Adipose tissue (tissue), 3 donors: ENCODE data around the gene SPRR3. TPM values are rescaled to one million over a fixed set of nuclear protein-coding genes. Genes with fewer than 3 reads are reported as not detected.
"Not testable (repeated sequence)": the region's sequence is repeated elsewhere in the genome, so short reads cannot be mapped to it uniquely, and the experiment has no call there.

ENCODE experiments used
- H3K27ac ChIP-seq: one replicate; pipeline ENCODE4 v1.5.1; 2013; ENCODE audit warnings: low read depth, low read length
- WGBS, 3 donors: extraction: QIAGEN DNeasy Blood & Tissue Kit; methylation state at CpG; one replicate each; pipeline ENCODE4 v1.1.7; 2013; 5-methylcytosine and 5-hydroxymethylcytosine counted together
- polyA plus RNA-seq, 3 donors: library from polyadenylated mRNA; stranded (reverse); fragments of 200-250 nt; gene quantifications; one replicate each; pipeline ENCODE4 v1.2.3, GENCODE V29; 2013
- donor health status: healthy with polysubstance abuse.
- donor health status: Bipolar disorder and iron deficiency.
- donor health status: healthy.

Gene SPRR3
- polyA plus RNA-seq, 3 donors, result 0.53 to 20.3 (median 1.2) TPM

GRCh38 chr1:152980676-152981075, 20.9 kb upstream of the SPRR3 start:
- no peak overlapping the region for H3K27ac ChIP-seq
- WGBS, 3 donors, result 63 to 79% (median 74%) methylated on average over 1 of the region's 1 CpG

GRCh38 chr1:152981146-152981871, 20.2 kb upstream of the SPRR3 start:
- WGBS, 3 donors, result 77 to 85% (median 80%) methylated on average over 6 of the region's 6 CpGs
- no peak overlapping the region for H3K27ac ChIP-seq

- 82 to 85% (median 83%) methylated on average over 4 of the region's 4 CpGs for WGBS, 3 donors
- H3K27ac ChIP-seq, result no peak overlapping the region
Measured at GRCh38 chr1:152982076-152982475, 19.5 kb upstream of the SPRR3 start.

GRCh38 chr1:152983234-152983633, 18.3 kb upstream of the SPRR3 start:
- no peak overlapping the region for H3K27ac ChIP-seq

GRCh38 chr1:152983743-152984142, 17.8 kb upstream of the SPRR3 start, which contains the start of gene SPRR1A:
Gene SPRR1A, plus strand, starts transcription at chr1:152984081. Its CDS starts 1,150 bp downstream, at chr1:152985231.
- 83 to 91% (median 83%) methylated on average over 3 of the region's 3 CpGs for WGBS, 3 donors
- H3K27ac ChIP-seq, result no peak within 1 kb of the TSS

GRCh38 chr1:152986578-152986977, 15.0 kb upstream of the SPRR3 start:
- no peak overlapping the region for H3K27ac ChIP-seq
- 77 to 88% (median 86%) methylated on average over 2 of the region's 2 CpGs for WGBS, 3 donors

GRCh38 chr1:152993186-152993585, 8.4 kb upstream of the SPRR3 start:
- 72 to 80% (median 76%) methylated on average over 6 of the region's 6 CpGs for WGBS, 3 donors

GRCh38 chr1:152995842-152996241, 5.7 kb upstream of the SPRR3 start:
- H3K27ac ChIP-seq, result no peak overlapping the region
- WGBS, 3 donors, result 0 to 73% (median 46%) methylated on average over 1 of the region's 1 CpG

More at GRCh38 chr1:152993186-152993585, 8.4 kb upstream of the SPRR3 start:
- H3K27ac ChIP-seq, result no peak overlapping the region

GRCh38 chr1:152996633-152997400, 4.7 kb upstream of the SPRR3 start:
- H3K27ac ChIP-seq, result no peak overlapping the region
- 24 to 38% (median 29%) methylated on average over 5 of the region's 5 CpGs for WGBS, 3 donors

GRCh38 chr1:152997901-152998300, 3.6 kb upstream of the SPRR3 start:
- H3K27ac ChIP-seq, result no peak overlapping the region
- 34 to 52% (median 40%) methylated on average over 7 of the region's 7 CpGs for WGBS, 3 donors

- WGBS, 3 donors, result 78 to 93% (median 78%) methylated on average over 4 of the region's 4 CpGs
- no peak overlapping the region for H3K27ac ChIP-seq
Measured at GRCh38 chr1:152998476-152998875, 3.1 kb upstream of the SPRR3 start.

GRCh38 chr1:152999818-153000217, 1.7 kb upstream of the SPRR3 start:
- WGBS, 3 donors, result 75 to 77% (median 76%) methylated on average over 6 of the region's 6 CpGs

GRCh38 chr1:153000294-153000693, 1.3 kb upstream of the SPRR3 start:
- 96 to 100% (median 100%) methylated on average over 1 of the region's 1 CpG for WGBS, 3 donors
- no peak overlapping the region for H3K27ac ChIP-seq

More at GRCh38 chr1:152999818-153000217, 1.7 kb upstream of the SPRR3 start:
- H3K27ac ChIP-seq, result no peak overlapping the region

GRCh38 chr1:153011235-153011758, 9.7 kb downstream of the SPRR3 start:
- H3K27ac ChIP-seq, result not testable (repeated sequence)
- WGBS, 3 donors, result 80 to 88% (median 86%) methylated on average over 8 of the region's 8 CpGs

- WGBS, 3 donors, result 20 to 38% (median 22%) methylated on average over 2 of the region's 2 CpGs
- not testable (repeated sequence) for H3K27ac ChIP-seq
Measured at GRCh38 chr1:153021829-153022228, 20.3 kb downstream of the SPRR3 start.

GRCh38 chr1:153022340-153022739, 20.8 kb downstream of the SPRR3 start:
- H3K27ac ChIP-seq, result not testable (repeated sequence)
- WGBS, 3 donors, result 25 to 47% (median 31%) methylated on average over 9 of the region's 9 CpGs

GRCh38 chr1:153023109-153023508, 21.6 kb downstream of the SPRR3 start:
- no peak overlapping the region for H3K27ac ChIP-seq
- 86 to 88% (median 87%) methylated on average over 7 of the region's 7 CpGs for WGBS, 3 donors

GRCh38 chr1:153024413-153024812, 22.9 kb downstream of the SPRR3 start:
- H3K27ac ChIP-seq, result no peak overlapping the region
- WGBS, 3 donors, result 70 to 90% (median 84%) methylated on average over 1 of the region's 1 CpG

- 77 to 88% (median 81%) methylated on average over 1 of the region's 1 CpG for WGBS, 3 donors
Measured at GRCh38 chr1:153025797-153026196, 24.2 kb downstream of the SPRR3 start.

More at GRCh38 chr1:153025797-153026196, 24.2 kb downstream of the SPRR3 start:
- H3K27ac ChIP-seq, result no peak overlapping the region
